CD14-positive monocyte (primary cell): ENCODE measurements around the gene CLUH. TPM values are rescaled to one million over a fixed set of nuclear protein-coding genes. Genes with fewer than 3 reads are reported as not detected.

ENCODE experiments used
- DNase-seq, 3 donors: peaks; one replicate each; pipeline ENCODE4 v3.0.0-alpha.2; 2011 to 2022
- H2AFZ ChIP-seq: 2 replicates; pipeline ENCODE4 v1.6.0; 2012; ENCODE audit warnings: mild to moderate bottlenecking, low read depth, low read length, inconsistent platforms; ENCODE audit not compliant: insufficient read depth, poor library complexity, severe bottlenecking
- H3K27ac ChIP-seq, 2 donors: 1 replicate in 1 of 2; 2 replicates in 1 of 2; pipeline ENCODE4 v1.5.1; 2012 to 2013; ENCODE audit warnings: low read length in 2 of 2, control low read depth in 1 of 2, inconsistent platforms in 1 of 2, low read depth in 1 of 2, mild to moderate bottlenecking in 1 of 2
- H3K27me3 ChIP-seq, 2 donors: one replicate each; pipeline versions ENCODE4 v1.6.0 to v1.6.1; 2011 to 2013; ENCODE audit warnings: low read length in 2 of 2; ENCODE audit not compliant: control insufficient read depth in 2 of 2, insufficient read depth in 2 of 2
- H3K36me3 ChIP-seq, 2 donors: replicated peaks in 1 of 2; 1 replicate in 1 of 2; 2 replicates in 1 of 2; pipeline versions ENCODE4 v1.5.1 to v1.6.1; 2012 to 2013; ENCODE audit warnings: low read length in 2 of 2, control low read depth in 1 of 2, inconsistent platforms in 1 of 2, mild to moderate bottlenecking in 1 of 2; ENCODE audit not compliant: insufficient read depth in 2 of 2, control insufficient read depth in 1 of 2
- H3K4me1 ChIP-seq, 2 donors: 1 replicate in 1 of 2; 2 replicates in 1 of 2; pipeline versions ENCODE4 v1.5.1 to v1.6.1; 2012 to 2013; ENCODE audit warnings: low read length in 2 of 2, control low read depth in 1 of 2, inconsistent platforms in 1 of 2, mild to moderate bottlenecking in 1 of 2, moderate library complexity in 1 of 2; ENCODE audit not compliant: insufficient read depth in 2 of 2, control insufficient read depth in 1 of 2
- H3K4me2 ChIP-seq: replicated peaks from 2 replicates; pipeline ENCODE3; 2012; ENCODE audit warnings: low read length, moderate library complexity, mild to moderate bottlenecking; ENCODE audit not compliant: poor library complexity, severe bottlenecking; ENCODE audit errors: extremely low read depth
- H3K4me3 ChIP-seq, 3 experiments: fragments of 200-600 bp in 1 of 3; sonication (generic) in 1 of 3; replicated peaks in 1 of 3; 1 replicate in 2 of 3; 2 replicates in 1 of 3; pipeline ENCODE4 v1.5.1; 2011 to 2013; ENCODE audit warnings: low read length in 3 of 3, mild to moderate bottlenecking in 3 of 3, control low read depth in 2 of 3, low read depth in 2 of 3, inconsistent platforms in 1 of 3, moderate library complexity in 1 of 3
- H3K79me2 ChIP-seq: 2 replicates; pipeline ENCODE4 v1.6.0; 2012; ENCODE audit warnings: mild to moderate bottlenecking, control low read depth, inconsistent platforms, low read length, moderate library complexity; ENCODE audit not compliant: insufficient read depth
- H3K9ac ChIP-seq: 2 replicates; pipeline ENCODE4 v1.6.0; 2017; ENCODE audit warnings: low read length, mild to moderate bottlenecking; ENCODE audit not compliant: insufficient read depth, poor library complexity, severe bottlenecking
- H3K9me3 ChIP-seq, 2 donors: replicated peaks in 1 of 2; 1 replicate in 1 of 2; 2 replicates in 1 of 2; pipeline versions ENCODE4 v1.5.1 to v1.6.1; 2012 to 2013; ENCODE audit warnings: low read length in 2 of 2, control low read depth in 1 of 2; ENCODE audit not compliant: control insufficient read depth in 1 of 2, insufficient read depth in 1 of 2
- H4K20me1 ChIP-seq: 2 replicates; pipeline ENCODE4 v1.6.0; 2012; ENCODE audit warnings: mild to moderate bottlenecking, low read length, control low read depth, moderate library complexity; ENCODE audit not compliant: insufficient read depth
- H3K27ac Mint-ChIP-seq, 7 donors: one replicate each; pipeline ENCODE4 v1.8.0; 2020; ENCODE audit warnings: mild to moderate bottlenecking in 7 of 7, mixed read lengths in 7 of 7, moderate library complexity in 6 of 7, inconsistent platforms in 2 of 7
- H3K27me3 Mint-ChIP-seq, 3 donors: one replicate each; pipeline ENCODE4 v1.8.0; 2021 to 2022; ENCODE audit warnings: low read depth in 3 of 3, mild to moderate bottlenecking in 3 of 3, mixed read lengths in 3 of 3, moderate library complexity in 3 of 3, inconsistent platforms in 1 of 3
- H3K36me3 Mint-ChIP-seq, 2 donors: one replicate each; pipeline ENCODE4 v1.8.0; 2020; ENCODE audit warnings: mixed read lengths in 2 of 2, inconsistent platforms in 1 of 2, mild to moderate bottlenecking in 1 of 2
- H3K4me1 Mint-ChIP-seq: one replicate; pipeline ENCODE4 v1.8.0; 2020; ENCODE audit warnings: mild to moderate bottlenecking, mixed read lengths
- H3K4me3 Mint-ChIP-seq, 2 donors: one replicate each; pipeline ENCODE4 v1.8.0; 2020; ENCODE audit warnings: mild to moderate bottlenecking in 2 of 2, mixed read lengths in 2 of 2, moderate library complexity in 1 of 2
- H3K9me3 Mint-ChIP-seq, 7 donors: one replicate each; pipeline ENCODE4 v1.8.0; 2020 to 2022; ENCODE audit warnings: mixed read lengths in 7 of 7, mild to moderate bottlenecking in 6 of 7, moderate library complexity in 6 of 7, inconsistent platforms in 2 of 7
- WGBS: methylation state at CpG from one replicate; pipeline ENCODE4 v1.1.5; 2013; ENCODE audit warnings: missing lambda C conversion rate; ENCODE audit not compliant: insufficient coverage; 5-methylcytosine and 5-hydroxymethylcytosine counted together
- intact Hi-C, 2 donors: fragments of 100-400 bp; cut with micrococcal nuclease; formaldehyde crosslinking; loops; one replicate each; pipeline versions ENCODE4 v1.15.0 to v1.15.1; 2023
- polyA plus RNA-seq, 3 donors: library from polyadenylated mRNA; depleted of rRNA in 1 of 3; unstranded in 2 of 3; stranded (reverse) in 1 of 3; fragments of 300-500 nt in 2 of 3; fragments of >200 nt in 1 of 3; fragmentation: Illumina TruSeq in 2 of 3; gene quantifications; 1 replicate in 2 of 3; 2 replicates in 1 of 3; pipeline ENCODE4 v1.2.3, GENCODE V29; 2012 to 2021
- TF ChIP-seq, protein P1 (sequence below): fragments of 200-600 bp; IDR thresholded peaks from one replicate; pipeline ENCODE4 v1.8.0; 2022; ENCODE audit warnings: antibody characterized with exemption, mild to moderate bottlenecking

The CLUH gene
- polyA plus RNA-seq, 3 donors = 1.6 to 26.2 (median 4.2) TPM

GRCh38 chr17:2718150-2718938 lies 6.8 kb upstream of the CLUH start:
- Histone ChIP-seq H3K79me2 (no peaks in the 10 kb centered on the region), H3K27me3 (peaks cover 0 to 12% of the 10 kb centered on the region in 2 donors), H3K9ac (no peak overlapping the region), H3K4me1 (peaks cover 4 to 9% of the 10 kb centered on the region in 2 donors), H2AFZ (no peak overlapping the region), H3K27ac (no peak overlapping the region), H3K36me3 (no peaks in the 10 kb centered on the region), H3K4me2 (no peak overlapping the region), H3K9me3 (no peaks in the 10 kb centered on the region), H3K4me3 (no peak overlapping the region), H4K20me1 (no peaks in the 10 kb centered on the region)
- WGBS = 77% methylated on average over 7 of the region's 13 CpGs
- TF ChIP-seq, protein P1, sequence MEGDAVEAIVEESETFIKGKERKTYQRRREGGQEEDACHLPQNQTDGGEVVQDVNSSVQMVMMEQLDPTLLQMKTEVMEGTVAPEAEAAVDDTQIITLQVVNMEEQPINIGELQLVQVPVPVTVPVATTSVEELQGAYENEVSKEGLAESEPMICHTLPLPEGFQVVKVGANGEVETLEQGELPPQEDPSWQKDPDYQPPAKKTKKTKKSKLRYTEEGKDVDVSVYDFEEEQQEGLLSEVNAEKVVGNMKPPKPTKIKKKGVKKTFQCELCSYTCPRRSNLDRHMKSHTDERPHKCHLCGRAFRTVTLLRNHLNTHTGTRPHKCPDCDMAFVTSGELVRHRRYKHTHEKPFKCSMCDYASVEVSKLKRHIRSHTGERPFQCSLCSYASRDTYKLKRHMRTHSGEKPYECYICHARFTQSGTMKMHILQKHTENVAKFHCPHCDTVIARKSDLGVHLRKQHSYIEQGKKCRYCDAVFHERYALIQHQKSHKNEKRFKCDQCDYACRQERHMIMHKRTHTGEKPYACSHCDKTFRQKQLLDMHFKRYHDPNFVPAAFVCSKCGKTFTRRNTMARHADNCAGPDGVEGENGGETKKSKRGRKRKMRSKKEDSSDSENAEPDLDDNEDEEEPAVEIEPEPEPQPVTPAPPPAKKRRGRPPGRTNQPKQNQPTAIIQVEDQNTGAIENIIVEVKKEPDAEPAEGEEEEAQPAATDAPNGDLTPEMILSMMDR = no peak
- Mint-ChIP-seq H3K27me3 (peaks cover 16 to 20% (median 18%) of the 10 kb centered on the region in 3 donors), H3K4me1 (peaks cover 6% of the 10 kb centered on the region), H3K27ac (peak overlapping the region in 1 of 7 donors; percentile 41), H3K36me3 (peaks cover 0 to 6% of the 10 kb centered on the region in 2 donors), H3K9me3 (peaks cover 0 to 9% (median 0%) of the 10 kb centered on the region in 7 donors), H3K4me3 (no peak overlapping the region)
- DNase-seq = no peak
- intact Hi-C loops = no loop called here

GRCh38 chr17:2716649-2717048 lies 5.1 kb upstream of the CLUH start:
- peak overlapping the region; percentile 21 for H2AFZ ChIP-seq
- Mint-ChIP-seq H3K4me1 (peaks cover 17% of the 10 kb centered on the region), H3K36me3 (peaks cover 0 to 6% of the 10 kb centered on the region in 2 donors), H3K27ac (peak overlapping the region in 1 of 7 donors; percentile 40), H3K4me3 (no peak overlapping the region), H3K9me3 (peaks cover 0 to under 1% (median 0%) of the 10 kb centered on the region in 7 donors), H3K27me3 (peaks cover 0 to 4% (median 2%) of the 10 kb centered on the region in 3 donors)
- H3K36me3 ChIP-seq = no peaks in the 10 kb centered on the region
- WGBS = no CpG with 5 or more reads among the region's 5 CpGs
- H3K4me2 ChIP-seq = no peak overlapping the region
- H3K9me3 ChIP-seq = no peaks in the 10 kb centered on the region
- no peak overlapping the region for H3K9ac ChIP-seq
- TF ChIP-seq, protein P1 = no peak
- peaks cover 14 to 22% of the 10 kb centered on the region in 2 donors for H3K4me1 ChIP-seq
- H3K79me2 ChIP-seq = peaks cover 11% of the 10 kb centered on the region
- DNase-seq = no peak
- intact Hi-C loops = no loop called here
- no peaks in the 10 kb centered on the region for H3K27me3 ChIP-seq
- no peak overlapping the region for H3K27ac ChIP-seq
- H3K4me3 ChIP-seq = no peak overlapping the region
- H4K20me1 ChIP-seq = no peaks in the 10 kb centered on the region
